ENCODE results near the gene BSCL2. TPM values are rescaled to one million over a fixed set of nuclear protein-coding genes. Genes with fewer than 3 reads are reported as not detected.

Gene BSCL2
- total and polyA plus RNA-seq, 2 of the 13 experiments (the other 11 are each of a cell fraction or from before 2014, with no cell fraction given), result 19.5 to 21.1 TPM

DNA sequence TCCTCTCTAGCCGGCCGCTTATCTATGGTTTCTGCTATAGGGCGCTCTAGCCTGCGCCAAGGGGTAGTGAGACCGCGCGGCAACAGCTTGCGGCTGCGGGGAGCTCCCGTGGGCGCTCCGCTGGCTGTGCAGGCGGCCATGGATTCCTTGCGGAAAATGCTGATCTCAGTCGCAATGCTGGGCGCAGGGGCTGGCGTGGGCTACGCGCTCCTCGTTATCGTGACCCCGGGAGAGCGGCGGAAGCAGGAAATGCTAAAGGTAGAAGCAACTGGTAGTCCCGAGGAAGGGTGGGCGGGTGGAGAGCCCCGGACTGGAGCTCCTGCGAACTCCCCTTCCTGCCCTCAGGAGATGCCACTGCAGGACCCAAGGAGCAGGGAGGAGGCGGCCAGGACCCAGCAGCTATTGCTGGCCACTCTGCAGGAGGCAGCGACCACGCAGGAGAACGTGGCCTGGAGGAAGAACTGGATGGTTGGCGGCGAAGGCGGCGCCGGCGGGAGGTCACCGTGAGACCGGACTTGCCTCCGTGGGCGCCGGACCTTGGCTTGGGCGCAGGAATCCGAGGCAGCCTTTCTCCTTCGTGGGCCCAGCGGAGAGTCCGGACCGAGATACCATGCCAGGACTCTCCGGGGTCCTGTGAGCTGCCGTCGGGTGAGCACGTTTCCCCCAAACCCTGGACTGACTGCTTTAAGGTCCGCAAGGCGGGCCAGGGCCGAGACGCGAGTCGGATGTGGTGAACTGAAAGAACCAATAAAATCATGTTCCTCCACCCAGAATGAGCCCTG is 35.4 kb downstream of the BSCL2 start, which contains the start of the genes LBHD1 and UQCC3 (continued):
- TF ChIP-seq, protein P1, sequence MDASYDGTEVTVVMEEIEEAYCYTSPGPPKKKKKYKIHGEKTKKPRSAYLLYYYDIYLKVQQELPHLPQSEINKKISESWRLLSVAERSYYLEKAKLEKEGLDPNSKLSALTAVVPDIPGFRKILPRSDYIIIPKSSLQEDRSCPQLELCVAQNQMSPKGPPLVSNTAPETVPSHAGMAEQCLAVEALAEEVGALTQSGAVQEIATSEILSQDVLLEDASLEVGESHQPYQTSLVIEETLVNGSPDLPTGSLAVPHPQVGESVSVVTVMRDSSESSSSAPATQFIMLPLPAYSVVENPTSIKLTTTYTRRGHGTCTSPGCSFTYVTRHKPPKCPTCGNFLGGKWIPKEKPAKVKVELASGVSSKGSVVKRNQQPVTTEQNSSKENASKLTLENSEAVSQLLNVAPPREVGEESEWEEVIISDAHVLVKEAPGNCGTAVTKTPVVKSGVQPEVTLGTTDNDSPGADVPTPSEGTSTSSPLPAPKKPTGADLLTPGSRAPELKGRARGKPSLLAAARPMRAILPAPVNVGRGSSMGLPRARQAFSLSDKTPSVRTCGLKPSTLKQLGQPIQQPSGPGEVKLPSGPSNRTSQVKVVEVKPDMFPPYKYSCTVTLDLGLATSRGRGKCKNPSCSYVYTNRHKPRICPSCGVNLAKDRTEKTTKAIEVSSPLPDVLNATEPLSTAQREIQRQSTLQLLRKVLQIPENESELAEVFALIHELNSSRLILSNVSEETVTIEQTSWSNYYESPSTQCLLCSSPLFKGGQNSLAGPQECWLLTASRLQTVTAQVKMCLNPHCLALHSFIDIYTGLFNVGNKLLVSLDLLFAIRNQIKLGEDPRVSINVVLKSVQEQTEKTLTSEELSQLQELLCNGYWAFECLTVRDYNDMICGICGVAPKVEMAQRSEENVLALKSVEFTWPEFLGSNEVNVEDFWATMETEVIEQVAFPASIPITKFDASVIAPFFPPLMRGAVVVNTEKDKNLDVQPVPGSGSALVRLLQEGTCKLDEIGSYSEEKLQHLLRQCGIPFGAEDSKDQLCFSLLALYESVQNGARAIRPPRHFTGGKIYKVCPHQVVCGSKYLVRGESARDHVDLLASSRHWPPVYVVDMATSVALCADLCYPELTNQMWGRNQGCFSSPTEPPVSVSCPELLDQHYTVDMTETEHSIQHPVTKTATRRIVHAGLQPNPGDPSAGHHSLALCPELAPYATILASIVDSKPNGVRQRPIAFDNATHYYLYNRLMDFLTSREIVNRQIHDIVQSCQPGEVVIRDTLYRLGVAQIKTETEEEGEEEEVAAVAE (CRISPR knock-in tag; IDR thresholded peaks at IDR 0.05; ENCODE audit: borderline replicate concordance), result no peak
- peak; percentile 84 for TF ChIP-seq ZNF430 (CRISPR knock-in tag; IDR thresholded peaks at IDR 0.05)
- TF ChIP-seq ZNF747 (CRISPR knock-in tag; IDR thresholded peaks at IDR 0.05; ENCODE audit: borderline replicate concordance), result peak; percentile 80
- TF ChIP-seq, protein P2, sequence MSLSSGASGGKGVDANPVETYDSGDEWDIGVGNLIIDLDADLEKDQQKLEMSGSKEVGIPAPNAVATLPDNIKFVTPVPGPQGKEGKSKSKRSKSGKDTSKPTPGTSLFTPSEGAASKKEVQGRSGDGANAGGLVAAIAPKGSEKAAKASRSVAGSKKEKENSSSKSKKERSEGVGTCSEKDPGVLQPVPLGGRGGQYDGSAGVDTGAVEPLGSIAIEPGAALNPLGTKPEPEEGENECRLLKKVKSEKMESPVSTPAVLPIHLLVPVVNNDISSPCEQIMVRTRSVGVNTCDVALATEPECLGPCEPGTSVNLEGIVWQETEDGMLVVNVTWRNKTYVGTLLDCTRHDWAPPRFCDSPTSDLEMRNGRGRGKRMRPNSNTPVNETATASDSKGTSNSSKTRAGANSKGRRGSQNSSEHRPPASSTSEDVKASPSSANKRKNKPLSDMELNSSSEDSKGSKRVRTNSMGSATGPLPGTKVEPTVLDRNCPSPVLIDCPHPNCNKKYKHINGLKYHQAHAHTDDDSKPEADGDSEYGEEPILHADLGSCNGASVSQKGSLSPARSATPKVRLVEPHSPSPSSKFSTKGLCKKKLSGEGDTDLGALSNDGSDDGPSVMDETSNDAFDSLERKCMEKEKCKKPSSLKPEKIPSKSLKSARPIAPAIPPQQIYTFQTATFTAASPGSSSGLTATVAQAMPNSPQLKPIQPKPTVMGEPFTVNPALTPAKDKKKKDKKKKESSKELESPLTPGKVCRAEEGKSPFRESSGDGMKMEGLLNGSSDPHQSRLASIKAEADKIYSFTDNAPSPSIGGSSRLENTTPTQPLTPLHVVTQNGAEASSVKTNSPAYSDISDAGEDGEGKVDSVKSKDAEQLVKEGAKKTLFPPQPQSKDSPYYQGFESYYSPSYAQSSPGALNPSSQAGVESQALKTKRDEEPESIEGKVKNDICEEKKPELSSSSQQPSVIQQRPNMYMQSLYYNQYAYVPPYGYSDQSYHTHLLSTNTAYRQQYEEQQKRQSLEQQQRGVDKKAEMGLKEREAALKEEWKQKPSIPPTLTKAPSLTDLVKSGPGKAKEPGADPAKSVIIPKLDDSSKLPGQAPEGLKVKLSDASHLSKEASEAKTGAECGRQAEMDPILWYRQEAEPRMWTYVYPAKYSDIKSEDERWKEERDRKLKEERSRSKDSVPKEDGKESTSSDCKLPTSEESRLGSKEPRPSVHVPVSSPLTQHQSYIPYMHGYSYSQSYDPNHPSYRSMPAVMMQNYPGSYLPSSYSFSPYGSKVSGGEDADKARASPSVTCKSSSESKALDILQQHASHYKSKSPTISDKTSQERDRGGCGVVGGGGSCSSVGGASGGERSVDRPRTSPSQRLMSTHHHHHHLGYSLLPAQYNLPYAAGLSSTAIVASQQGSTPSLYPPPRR (CRISPR knock-in tag; IDR thresholded peaks at IDR 0.05; ENCODE audit: borderline replicate concordance), result no peak
- no peak for TF ChIP-seq ZNF792 (CRISPR knock-in tag; IDR thresholded peaks at IDR 0.05)
- peak; percentile 84 for TF ChIP-seq GATAD1 (CRISPR knock-in tag; IDR thresholded peaks at IDR 0.05)
- TF ChIP-seq, protein P3, sequence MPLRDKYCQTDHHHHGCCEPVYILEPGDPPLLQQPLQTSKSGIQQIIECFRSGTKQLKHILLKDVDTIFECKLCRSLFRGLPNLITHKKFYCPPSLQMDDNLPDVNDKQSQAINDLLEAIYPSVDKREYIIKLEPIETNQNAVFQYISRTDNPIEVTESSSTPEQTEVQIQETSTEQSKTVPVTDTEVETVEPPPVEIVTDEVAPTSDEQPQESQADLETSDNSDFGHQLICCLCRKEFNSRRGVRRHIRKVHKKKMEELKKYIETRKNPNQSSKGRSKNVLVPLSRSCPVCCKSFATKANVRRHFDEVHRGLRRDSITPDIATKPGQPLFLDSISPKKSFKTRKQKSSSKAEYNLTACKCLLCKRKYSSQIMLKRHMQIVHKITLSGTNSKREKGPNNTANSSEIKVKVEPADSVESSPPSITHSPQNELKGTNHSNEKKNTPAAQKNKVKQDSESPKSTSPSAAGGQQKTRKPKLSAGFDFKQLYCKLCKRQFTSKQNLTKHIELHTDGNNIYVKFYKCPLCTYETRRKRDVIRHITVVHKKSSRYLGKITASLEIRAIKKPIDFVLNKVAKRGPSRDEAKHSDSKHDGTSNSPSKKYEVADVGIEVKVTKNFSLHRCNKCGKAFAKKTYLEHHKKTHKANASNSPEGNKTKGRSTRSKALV (CRISPR knock-in tag; IDR thresholded peaks at IDR 0.05), result no peak
- TF ChIP-seq TBX3 (IDR thresholded peaks at IDR 0.05; ENCODE audit: borderline replicate concordance), result no peak
- TF ChIP-seq BHLHE40 (IDR thresholded peaks at IDR 0.05; ENCODE audit: low read length), result no peak
- no peak for TF ChIP-seq CC2D1A (CRISPR knock-in tag; IDR thresholded peaks at IDR 0.05)
- TF ChIP-seq ZNF367 (CRISPR knock-in tag; IDR thresholded peaks at IDR 0.05; ENCODE audit: borderline replicate concordance), result no peak
- no peak for TF ChIP-seq RAD51 (IDR thresholded peaks at IDR 0.05; ENCODE audit: borderline replicate concordance)
- no peak; the same call in 1 of the 2 replicates for TF ChIP-seq ZNF841 (CRISPR knock-in tag; IDR thresholded peaks at IDR 0.05; ENCODE audit: borderline replicate concordance)
- no peak for TF ChIP-seq TCF12 (IDR thresholded peaks at IDR 0.05)
- no peak; the same call in 1 of the 2 replicates for TF ChIP-seq TCF12 (CRISPR knock-in tag; IDR thresholded peaks at IDR 0.05)
- no peak for TF ChIP-seq PPARG (CRISPR knock-in tag; conservative IDR thresholded peaks at IDR 0.05)
- no peak for TF ChIP-seq RORA (CRISPR knock-in tag; IDR thresholded peaks at IDR 0.05)
- TF ChIP-seq ZNF317 (CRISPR knock-in tag; IDR thresholded peaks at IDR 0.05), result no peak
- no peak for TF ChIP-seq ZFP37 (CRISPR knock-in tag; IDR thresholded peaks at IDR 0.05; ENCODE audit: borderline replicate concordance)

Measured in HepG2 (cell line).